Fibroblast of villous mesenchyme (primary cell): ENCODE data around the gene SLC39A11. TPM values are rescaled to one million over a fixed set of nuclear protein-coding genes. Genes with fewer than 3 reads are reported as not detected.
A peak's percentile ranks its signal among the peaks of the same experiment; 100 is the strongest.

ENCODE experiments used
- DNase-seq: peaks from one replicate; pipeline ENCODE4 v3.0.0-alpha.2; 2010; ENCODE audit warnings: low read depth
- H3K4me3 ChIP-seq: 2 replicates; pipeline ENCODE4 v1.5.1; 2011; ENCODE audit warnings: low read depth, mild to moderate bottlenecking, low read length
- total RNA-seq: library from RNA; depleted of rRNA; stranded (reverse); fragments of >200 nt; gene quantifications from 2 replicates; pipeline ENCODE4 v1.2.3, GENCODE V29; 2012
- TF ChIP-seq, protein P1 (sequence below): IDR thresholded peaks from 2 replicates; pipeline ENCODE4 v1.5.1; 2012; ENCODE audit warnings: low read depth, mild to moderate bottlenecking, low read length; ENCODE audit not compliant: insufficient read depth

The SLC39A11 gene
- total RNA-seq, 1 donor = 16.0 TPM

DNA sequence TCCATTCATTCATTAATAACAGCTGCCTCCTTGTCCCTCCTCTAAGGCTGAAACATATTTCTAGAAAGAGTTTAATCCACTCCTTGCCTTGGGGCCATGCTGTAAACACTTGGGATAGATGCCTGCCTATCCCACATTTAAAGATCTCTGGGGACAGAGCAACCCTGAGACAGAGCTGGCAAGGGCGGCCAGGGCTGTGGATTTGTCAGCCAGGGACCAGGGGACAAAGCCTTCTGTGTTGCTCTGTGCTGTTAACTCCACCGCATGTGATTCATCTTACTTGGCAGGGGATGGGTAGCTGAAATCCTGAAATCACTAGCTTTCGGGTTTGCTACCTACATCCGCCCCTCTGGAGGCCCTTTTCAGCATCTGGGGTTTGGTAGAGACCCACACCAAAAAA, 392.9 kb downstream of the SLC39A11 start:
- H3K4me3 ChIP-seq = no peak overlapping the region
- DNase-seq = no peak
- TF ChIP-seq, protein P1, sequence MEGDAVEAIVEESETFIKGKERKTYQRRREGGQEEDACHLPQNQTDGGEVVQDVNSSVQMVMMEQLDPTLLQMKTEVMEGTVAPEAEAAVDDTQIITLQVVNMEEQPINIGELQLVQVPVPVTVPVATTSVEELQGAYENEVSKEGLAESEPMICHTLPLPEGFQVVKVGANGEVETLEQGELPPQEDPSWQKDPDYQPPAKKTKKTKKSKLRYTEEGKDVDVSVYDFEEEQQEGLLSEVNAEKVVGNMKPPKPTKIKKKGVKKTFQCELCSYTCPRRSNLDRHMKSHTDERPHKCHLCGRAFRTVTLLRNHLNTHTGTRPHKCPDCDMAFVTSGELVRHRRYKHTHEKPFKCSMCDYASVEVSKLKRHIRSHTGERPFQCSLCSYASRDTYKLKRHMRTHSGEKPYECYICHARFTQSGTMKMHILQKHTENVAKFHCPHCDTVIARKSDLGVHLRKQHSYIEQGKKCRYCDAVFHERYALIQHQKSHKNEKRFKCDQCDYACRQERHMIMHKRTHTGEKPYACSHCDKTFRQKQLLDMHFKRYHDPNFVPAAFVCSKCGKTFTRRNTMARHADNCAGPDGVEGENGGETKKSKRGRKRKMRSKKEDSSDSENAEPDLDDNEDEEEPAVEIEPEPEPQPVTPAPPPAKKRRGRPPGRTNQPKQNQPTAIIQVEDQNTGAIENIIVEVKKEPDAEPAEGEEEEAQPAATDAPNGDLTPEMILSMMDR = no peak

DNA sequence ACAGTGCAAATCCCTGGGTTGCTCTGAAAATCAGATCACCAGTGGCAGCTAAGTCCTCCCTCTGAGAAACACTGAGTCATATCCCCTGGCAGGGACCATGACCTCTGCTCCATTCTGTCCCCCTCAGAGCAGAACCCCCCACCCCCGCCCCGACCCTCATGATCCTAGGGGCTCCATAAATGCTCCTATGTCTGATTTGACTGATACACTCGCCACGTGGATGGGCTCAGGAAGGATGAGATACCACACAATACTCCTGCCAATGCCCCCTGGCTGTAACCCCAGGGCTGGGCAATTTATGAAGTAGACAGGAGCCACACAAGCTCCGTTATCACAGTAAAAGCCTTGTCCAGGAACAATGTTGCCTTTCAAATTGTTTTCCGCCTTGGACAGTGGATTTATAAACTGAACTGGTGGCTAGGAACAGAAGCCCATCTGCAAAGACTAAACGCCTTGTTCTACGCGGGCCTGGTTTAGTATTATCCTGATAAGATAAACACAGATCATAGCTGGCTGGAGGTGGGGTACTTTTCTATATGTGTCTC, 394.8 kb downstream of the SLC39A11 start:
- DNase-seq = peak; percentile 37
- H3K4me3 ChIP-seq = no peak overlapping the region
- TF ChIP-seq, protein P1 = no peak

DNA sequence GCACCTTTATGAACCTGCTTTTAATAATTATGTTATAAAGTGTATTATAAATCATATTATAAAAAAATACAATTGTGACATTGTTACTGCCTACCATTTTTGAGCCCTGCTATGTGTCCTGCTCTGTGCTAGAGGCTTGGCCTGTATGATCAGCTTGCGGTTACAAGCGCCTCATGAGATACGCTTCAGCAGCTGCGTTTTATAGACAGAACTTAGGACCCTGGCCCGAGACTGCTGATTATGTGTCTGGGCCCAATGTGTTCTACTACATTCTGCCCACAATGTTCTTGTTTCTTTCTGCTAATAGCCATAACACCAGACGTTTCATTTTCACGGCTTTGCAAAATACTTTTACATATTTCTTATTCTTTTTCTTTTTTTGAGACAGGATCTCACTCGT, 395.8 kb downstream of the SLC39A11 start:
- TF ChIP-seq, protein P1 = no peak
- DNase-seq = no peak
- H3K4me3 ChIP-seq = no peak overlapping the region

DNA sequence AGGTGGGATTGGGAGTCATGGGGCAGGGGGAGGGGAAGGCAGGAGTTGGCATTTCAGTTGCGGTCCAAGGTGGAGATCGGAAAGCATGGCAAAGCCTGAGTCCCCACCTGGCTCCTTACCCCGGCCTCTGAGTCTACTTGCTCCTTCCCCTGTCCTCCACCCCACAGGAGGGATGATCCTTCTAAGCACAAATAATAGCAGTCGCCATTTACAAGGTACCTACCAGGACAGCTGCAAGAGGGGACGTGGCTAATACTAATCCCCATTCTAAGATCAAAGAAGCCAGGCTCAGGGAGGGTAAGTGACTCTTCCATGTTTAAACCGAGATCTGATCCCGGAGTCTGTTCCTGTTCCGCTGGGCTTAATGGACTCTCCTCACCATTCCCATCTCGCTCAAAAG, 396.3 kb downstream of the SLC39A11 start:
- TF ChIP-seq, protein P1 = no peak
- DNase-seq = no peak
- no peak overlapping the region for H3K4me3 ChIP-seq

DNA sequence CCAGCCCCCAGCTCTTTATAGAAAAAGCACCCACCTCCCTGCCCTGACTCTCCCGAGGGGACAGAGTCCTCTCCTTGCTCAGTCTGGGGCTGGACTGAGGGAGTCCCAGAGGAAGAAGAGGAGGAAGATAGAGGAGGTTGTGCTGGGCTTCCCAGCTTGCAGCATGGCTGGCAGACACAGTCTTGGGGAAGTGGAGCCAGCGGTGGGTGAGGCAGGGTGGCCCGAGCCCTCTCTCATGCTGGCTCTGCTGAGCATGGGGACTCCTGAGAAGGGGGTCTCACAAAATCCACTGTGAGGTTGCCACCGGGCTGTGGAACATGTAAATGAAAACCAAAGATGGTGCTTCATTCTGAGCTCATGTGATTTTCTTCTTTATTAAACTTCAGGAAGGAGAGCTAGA, 398.5 kb downstream of the SLC39A11 start:
- TF ChIP-seq, protein P1 = no peak
- DNase-seq = no peak
- no peak overlapping the region for H3K4me3 ChIP-seq

DNA sequence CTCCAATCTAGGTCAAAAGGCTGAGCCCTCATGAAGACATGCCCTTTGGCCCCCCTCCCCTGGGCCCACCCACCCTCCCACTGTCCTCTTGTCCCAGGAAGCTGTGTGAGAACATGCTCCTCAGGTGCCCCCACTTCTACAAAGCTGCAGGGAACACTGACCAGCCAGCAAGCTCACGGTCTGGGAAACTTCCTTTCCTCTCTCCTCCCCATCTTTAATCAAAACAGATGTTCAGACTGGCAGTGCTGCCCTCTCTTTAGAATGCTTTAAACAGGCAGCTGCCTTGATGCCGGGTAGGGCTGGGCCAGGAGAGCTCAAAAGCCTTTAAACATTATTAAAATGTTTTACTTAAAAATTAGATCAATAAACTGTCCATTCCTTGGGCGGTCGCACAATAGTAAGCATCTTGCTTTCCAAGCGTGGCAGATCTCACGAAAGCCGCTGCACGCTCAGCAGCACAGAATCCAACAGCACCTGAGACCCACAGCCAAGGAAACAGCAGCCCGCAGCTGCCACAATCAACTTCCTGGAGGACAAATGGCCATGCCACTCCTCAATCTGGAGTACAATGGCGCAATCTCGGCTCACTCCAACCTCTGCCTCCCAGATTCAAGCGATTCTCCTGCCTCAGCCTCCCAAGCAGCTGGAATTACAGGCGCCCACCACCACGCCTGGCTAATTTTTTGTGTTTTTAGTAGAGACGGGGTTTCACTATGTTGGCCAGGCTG, 399.2 kb downstream of the SLC39A11 start:
- TF ChIP-seq, protein P1 = no peak
- H3K4me3 ChIP-seq = no peak overlapping the region
- no peak for DNase-seq
